ENCODE data around the gene CPSF7. TPM values are rescaled to one million over a fixed set of nuclear protein-coding genes. Genes with fewer than 3 reads are reported as not detected.

Gene CPSF7
- total and polyA plus RNA-seq, 10 of the 15 experiments (the other 5 are each of a cell fraction or from before 2014, with no cell fraction given) = 14.9 to 93.1 (median 60.9) TPM

DNA sequence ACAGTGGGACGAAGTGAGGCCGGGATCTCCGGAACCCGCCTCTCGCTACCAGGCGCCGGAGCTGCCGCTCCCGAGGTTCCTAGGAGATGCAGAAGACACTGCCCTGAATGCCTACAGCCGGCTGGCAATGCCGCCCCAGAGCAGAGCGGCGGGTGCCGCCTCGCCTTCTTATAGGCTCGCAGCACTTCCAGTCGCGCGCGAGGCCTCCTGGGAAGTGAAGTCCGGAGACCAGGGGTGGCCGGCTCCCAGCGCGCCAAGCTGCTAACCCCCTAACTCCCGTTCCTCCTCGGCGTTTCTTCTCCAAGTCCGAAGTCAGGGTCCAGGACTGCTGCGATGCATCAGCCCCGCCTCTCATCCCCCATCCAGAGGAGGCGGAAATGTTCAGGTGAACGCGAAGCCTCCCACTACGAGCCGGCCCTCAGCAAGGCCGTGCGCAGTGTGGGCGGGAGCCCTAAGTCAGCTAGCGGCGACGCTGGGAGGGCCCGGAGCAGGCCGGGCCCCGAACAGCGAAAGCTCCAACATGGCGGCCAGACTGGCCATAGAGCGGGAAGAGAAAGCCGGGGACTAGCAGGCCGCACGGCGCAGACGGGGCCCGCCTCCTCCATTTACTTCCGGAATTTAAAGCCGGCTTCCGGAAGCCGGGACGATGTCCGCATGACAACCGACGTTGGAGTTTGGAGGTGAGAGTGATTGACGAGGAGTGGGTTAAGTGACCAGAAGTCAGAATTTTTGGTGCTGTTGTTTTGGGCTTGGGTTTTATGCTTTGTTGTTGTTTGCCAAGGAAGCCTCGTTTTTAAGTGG is 67.8 kb downstream of the CPSF7 start, which contains the start of the genes CYB561A3 and TMEM138:
CYB561A3 (minus strand) TSS at position 142 of the 801 bp plus-strand sequence. CDS start 5,169 bp downstream, outside the sequence.
TMEM138 (plus strand) TSS at position 634 of the 801 bp plus-strand sequence. CDS start 2,017 bp downstream, outside the sequence.
- ChIA-PET RAD21 (ENCODE audit: unreplicated experiment) (interaction anchor here (0.8 to 13.0 kb wide), 6 partner anchors 7 to 67 kb away, joined by 3 to 172 read pairs (median 26); partner anchors contain the start of genes CPSF7, DDB1, SDHAF2 and TKFC), SMC1A (ENCODE audit: uncharacterized antibody, unreplicated experiment) (interaction anchor here (0.7 to 12.8 kb wide), 7 partner anchors 8 to 101 kb away, joined by 3 to 243 read pairs (median 8); partner anchors contain the start of genes DDB1, TKFC, TMEM216 and VWCE), CTCF (interaction anchor here (0.6 to 23.9 kb wide), 7 partner anchors 7 to 50 kb away, joined by 3 to 387 read pairs (median 5); partner anchors contain the start of gene TMEM216), POLR2A (interaction anchor here (0.6 to 8.7 kb wide), 13 partner anchors 7 to 320 kb away, joined by 3 to 111 read pairs (median 4); partner anchors contain the start of genes CPSF7, DDB1, SDHAF2 and TKFC)
- Histone ChIP-seq H3K4me1 (ENCODE audit: control insufficient read depth, insufficient read depth, low read length) (peaks cover 28% of the 10 kb centered on the region), H3K4me2 (ENCODE audit: control insufficient read depth, insufficient read depth) (peak within 1 kb of the TSS; percentile 89), H3K27me3 (replicated peaks in 1 of 2; ENCODE audit: control insufficient read depth in 2 of 2, insufficient read depth in 2 of 2, low read length in 1 of 2) (no peaks in the 10 kb centered on the region), H3K27ac (ENCODE audit: control insufficient read depth, insufficient read depth) (peak within 1 kb of the TSS; percentile 98), H3K4me3 (peak within 1 kb of the TSS; percentile 99), H4K20me1 (ENCODE audit: control insufficient read depth, insufficient read depth) (no peaks in the 10 kb centered on the region), H2AFZ (ENCODE audit: control insufficient read depth, low read depth, low read length) (peak within 1 kb of the TSS; percentile 99), H3K36me3 (ENCODE audit: control insufficient read depth in 2 of 2, insufficient read depth in 2 of 2, low read length in 1 of 2) (peaks cover 6 to 11% of the 10 kb centered on the region in 2 experiments), H3K79me2 (ENCODE audit: control insufficient read depth, insufficient read depth, low read length) (peaks cover 51% of the 10 kb centered on the region), H3K9ac (ENCODE audit: control insufficient read depth, insufficient read depth, low read length) (peak within 1 kb of the TSS; percentile 91), H3K9me3 (replicated peaks; ENCODE audit: control insufficient read depth, insufficient read depth, low read length) (no peaks in the 10 kb centered on the region)
- FAIRE-seq (peak; percentile 65), ATAC-seq (peak; percentile 88), DNase-seq (ENCODE audit: low read depth, low spot score) (peak; percentile 85)
- BruUV-seq (replicated peaks) = no TSS peak
- WGBS (ENCODE audit: insufficient coverage, insufficient replicate concordance, low lambda C conversion rate, missing lambda C conversion rate) = under 1% methylated on average over 63 of the region's 63 CpGs
- in situ Hi-C loops (cut with MboI) (no loop called here), intact Hi-C loops (cut with micrococcal nuclease; ENCODE audit: unreplicated experiment) (loop anchor here (1.0 kb wide), 1 partner anchor 29 kb away; the partner anchor contains the start of genes DDB1 and TKFC)
- TF ChIP-seq CBFB (IDR thresholded peaks at IDR 0.05; ENCODE audit: low read depth) (peak; percentile 84), IKZF1 (conservative IDR thresholded peaks at IDR 0.05) (peak; percentile 94), PAX8 (IDR thresholded peaks at IDR 0.05) (peak; percentile 77; the same call in 1 of the 2 replicates), ZNF592 (IDR thresholded peaks at IDR 0.05) (no peak), ZNF207 (IDR thresholded peaks at IDR 0.05; ENCODE audit: borderline replicate concordance) (peak; percentile 58; the same call in 1 of the 2 replicates), EZH2 (IDR thresholded peaks at IDR 0.05; ENCODE audit: borderline replicate concordance, control insufficient read depth, low read depth, low read length) (no peak), NFIC (IDR thresholded peaks at IDR 0.05; ENCODE audit: low read depth, low read length) (no peak; the same call in 1 of the 2 replicates), HSF1 (IDR thresholded peaks at IDR 0.05; ENCODE audit: low read depth, low read length) (no peak), SMAD1 (IDR thresholded peaks at IDR 0.05; ENCODE audit: low read depth, partially characterized antibody) (peak; percentile 57), SREBF2 (IDR thresholded peaks at IDR 0.05; ENCODE audit: low read length) (peak; percentile 38; the same call in 1 of the 2 replicates), YY1 (IDR thresholded peaks at IDR 0.05; ENCODE audit: low read depth, low read length) (peak; percentile 97), BACH1 (IDR thresholded peaks at IDR 0.05; ENCODE audit: borderline replicate concordance) (0 out of 2 replicates have a peak, but pooled peaks have one; percentile 12), NR2C2 (IDR thresholded peaks at IDR 0.05; ENCODE audit: borderline replicate concordance, control insufficient read depth, insufficient read length, low read depth) (no peak), CREM (IDR thresholded peaks at IDR 0.05; ENCODE audit: low read depth) (peak; percentile 61), NBN (IDR thresholded peaks at IDR 0.05) (peak; percentile 93), ZNF217 (IDR thresholded peaks at IDR 0.05) (peak; percentile 77; the same call in 1 of the 2 replicates)
- TF ChIP-seq, protein P1, sequence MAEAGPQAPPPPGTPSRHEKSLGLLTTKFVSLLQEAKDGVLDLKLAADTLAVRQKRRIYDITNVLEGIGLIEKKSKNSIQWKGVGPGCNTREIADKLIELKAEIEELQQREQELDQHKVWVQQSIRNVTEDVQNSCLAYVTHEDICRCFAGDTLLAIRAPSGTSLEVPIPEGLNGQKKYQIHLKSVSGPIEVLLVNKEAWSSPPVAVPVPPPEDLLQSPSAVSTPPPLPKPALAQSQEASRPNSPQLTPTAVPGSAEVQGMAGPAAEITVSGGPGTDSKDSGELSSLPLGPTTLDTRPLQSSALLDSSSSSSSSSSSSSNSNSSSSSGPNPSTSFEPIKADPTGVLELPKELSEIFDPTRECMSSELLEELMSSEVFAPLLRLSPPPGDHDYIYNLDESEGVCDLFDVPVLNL (IDR thresholded peaks at IDR 0.05; ENCODE audit: low read depth, low read length) = peak; percentile 26; the same call in 1 of the 2 replicates
